Stimulated activated CD4-positive, alpha-beta T cell treated with anti-CD3 and anti-CD28 coated beads, Interleukin-15, amount 100 ng/mL, for 1 hour (primary cell): ENCODE measurements around the gene CLEC10A.

Source experiments
- DNase-seq, 2 donors: peaks; one replicate each; pipeline ENCODE4 v3.0.0-alpha.2; 2020; ENCODE audit warnings: low read depth in 1 of 2, low spot score in 1 of 2

Gene CLEC10A

GRCh38 chr17:7041607-7042500 is 38.2 kb downstream of the CLEC10A start:
- no peak for DNase-seq

GRCh38 chr17:7039832-7040231 is 40.2 kb downstream of the CLEC10A start:
- no peak for DNase-seq

GRCh38 chr17:7038025-7038862 is 41.8 kb downstream of the CLEC10A start:
- no peak for DNase-seq

- peak; percentile 93 to 96 for DNase-seq
These were observed 44.3 kb downstream of the CLEC10A start, which contains the start of gene SLC16A13 for GRCh38 chr17:7035591-7036368. Gene SLC16A13 (plus strand): TSS chr17:7036015. CDS start chr17:7036383, 368 bp downstream.

- no peak for DNase-seq
These were observed 45.0 kb downstream of the CLEC10A start for GRCh38 chr17:7034955-7035590.

- no peak for DNase-seq
These were observed 50.4 kb downstream of the CLEC10A start for GRCh38 chr17:7029659-7030058.

GRCh38 chr17:7029096-7029495 is 51.0 kb downstream of the CLEC10A start:
- no peak for DNase-seq

GRCh38 chr17:7027335-7027734 is 52.7 kb downstream of the CLEC10A start:
- DNase-seq = no peak

GRCh38 chr17:7026471-7027115 is 53.5 kb downstream of the CLEC10A start:
- no peak for DNase-seq

GRCh38 chr17:7025245-7025644 is 54.8 kb downstream of the CLEC10A start:
- DNase-seq = no peak
